ENCODE measurements around the gene TBC1D22B.

DNA sequence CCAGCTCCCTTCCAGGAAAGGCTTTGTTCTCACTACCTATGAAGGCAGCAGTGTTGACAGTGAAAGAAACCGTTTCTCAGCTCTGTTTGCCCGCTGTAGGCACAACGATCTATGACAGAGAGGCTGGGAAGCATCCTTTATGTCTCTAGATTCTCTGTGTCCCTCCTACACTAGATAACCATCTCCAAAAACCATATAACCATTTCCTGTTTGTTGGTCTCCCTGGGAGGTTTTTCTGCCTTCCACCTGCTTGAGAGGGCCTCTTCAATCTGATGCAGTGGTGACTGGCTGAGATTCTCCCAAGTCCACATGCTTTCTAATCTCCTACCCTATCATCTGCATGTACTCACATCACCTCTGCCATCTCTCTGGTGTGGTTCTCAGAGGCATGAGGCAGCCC lies 32.4 kb downstream of the TBC1D22B start:
- no peak for TF ChIP-seq POLR2A (IDR thresholded peaks at IDR 0.05; ENCODE audit: low read depth, low read length)
- TF ChIP-seq, protein P1, sequence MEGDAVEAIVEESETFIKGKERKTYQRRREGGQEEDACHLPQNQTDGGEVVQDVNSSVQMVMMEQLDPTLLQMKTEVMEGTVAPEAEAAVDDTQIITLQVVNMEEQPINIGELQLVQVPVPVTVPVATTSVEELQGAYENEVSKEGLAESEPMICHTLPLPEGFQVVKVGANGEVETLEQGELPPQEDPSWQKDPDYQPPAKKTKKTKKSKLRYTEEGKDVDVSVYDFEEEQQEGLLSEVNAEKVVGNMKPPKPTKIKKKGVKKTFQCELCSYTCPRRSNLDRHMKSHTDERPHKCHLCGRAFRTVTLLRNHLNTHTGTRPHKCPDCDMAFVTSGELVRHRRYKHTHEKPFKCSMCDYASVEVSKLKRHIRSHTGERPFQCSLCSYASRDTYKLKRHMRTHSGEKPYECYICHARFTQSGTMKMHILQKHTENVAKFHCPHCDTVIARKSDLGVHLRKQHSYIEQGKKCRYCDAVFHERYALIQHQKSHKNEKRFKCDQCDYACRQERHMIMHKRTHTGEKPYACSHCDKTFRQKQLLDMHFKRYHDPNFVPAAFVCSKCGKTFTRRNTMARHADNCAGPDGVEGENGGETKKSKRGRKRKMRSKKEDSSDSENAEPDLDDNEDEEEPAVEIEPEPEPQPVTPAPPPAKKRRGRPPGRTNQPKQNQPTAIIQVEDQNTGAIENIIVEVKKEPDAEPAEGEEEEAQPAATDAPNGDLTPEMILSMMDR (IDR thresholded peaks at IDR 0.05; ENCODE audit: extremely low read depth in 1 of 2, insufficient read depth in 1 of 2, low read depth in 1 of 2, low read length in 2 of 2) = no peak
- no peak for TF ChIP-seq MYC (IDR thresholded peaks at IDR 0.05; ENCODE audit: low read depth, low read length)
- no peak for TF ChIP-seq EZH2 (IDR thresholded peaks at IDR 0.05; ENCODE audit: borderline replicate concordance, low read depth, low read length, severe bottlenecking)
- TF ChIP-seq, protein P2, sequence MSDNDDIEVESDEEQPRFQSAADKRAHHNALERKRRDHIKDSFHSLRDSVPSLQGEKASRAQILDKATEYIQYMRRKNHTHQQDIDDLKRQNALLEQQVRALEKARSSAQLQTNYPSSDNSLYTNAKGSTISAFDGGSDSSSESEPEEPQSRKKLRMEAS (IDR thresholded peaks at IDR 0.05; ENCODE audit: insufficient read depth, insufficient read length) = no peak
- no peak for TF ChIP-seq POLR2AphosphoS5 (IDR thresholded peaks at IDR 0.05; ENCODE audit: insufficient read depth, low read depth, low read length)
- TF ChIP-seq GATA2 (IDR thresholded peaks at IDR 0.05; ENCODE audit: insufficient read depth, insufficient read length, low read depth, low read length) = no peak

All from endothelial cell of umbilical vein (primary cell).